Caki2 (cell line): ENCODE results near the gene ELF1. TPM values are rescaled to one million over a fixed set of nuclear protein-coding genes. Genes with fewer than 3 reads are reported as not detected.

Experiments used
- DNase-seq: peaks from one replicate; pipeline ENCODE4 v3.0.0-alpha.2; 2015; ENCODE audit warnings: low read depth
- in situ Hi-C: cut with HindIII; loops from 2 replicates; pipeline ENCODE4 v1.10.0; 2016; ENCODE audit warnings: low sequenced_read_pairs, low pct_unique_long_range_greater_than_20kb, mixed read lengths
- total RNA-seq: library from RNA; depleted of rRNA; stranded (reverse); fragments of >200 nt; shearing (Covaris generic); gene quantifications from 2 replicates; pipeline ENCODE4 v1.2.3, GENCODE V29; 2014; ENCODE audit warnings: low replicate concordance; rRNA removed

The ELF1 gene
- 16.6 and 18.7 TPM in 2 replicates for total RNA-seq

DNA sequence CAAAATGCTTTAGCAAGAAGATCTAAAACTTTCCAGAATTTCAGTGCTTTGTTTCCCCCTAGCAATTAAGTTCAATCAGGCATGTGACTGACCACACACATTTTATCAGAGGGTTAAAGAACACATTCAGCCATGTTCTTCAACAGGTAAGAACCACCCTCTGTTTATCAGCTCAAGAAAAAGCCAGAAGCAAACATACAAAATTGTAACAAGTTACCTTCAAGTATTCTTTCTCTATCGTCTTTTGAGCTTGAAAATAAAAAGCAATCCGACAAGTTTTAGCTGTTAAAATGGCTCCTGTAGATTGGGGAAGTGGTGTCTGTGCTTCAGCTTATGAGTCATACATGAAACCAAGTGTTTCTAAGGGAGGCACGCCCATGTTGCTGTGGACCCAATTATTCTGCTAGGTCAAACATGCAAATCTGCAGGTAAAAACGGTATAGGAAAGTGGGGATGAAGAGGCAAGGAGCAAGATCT lies at the start of gene ELF1:
TSS of gene ELF1 (minus strand) at position 306 of the 477 bp plus-strand sequence. CDS start 37,262 bp downstream, outside the sequence.
- in situ Hi-C loops = no loop called here

DNA sequence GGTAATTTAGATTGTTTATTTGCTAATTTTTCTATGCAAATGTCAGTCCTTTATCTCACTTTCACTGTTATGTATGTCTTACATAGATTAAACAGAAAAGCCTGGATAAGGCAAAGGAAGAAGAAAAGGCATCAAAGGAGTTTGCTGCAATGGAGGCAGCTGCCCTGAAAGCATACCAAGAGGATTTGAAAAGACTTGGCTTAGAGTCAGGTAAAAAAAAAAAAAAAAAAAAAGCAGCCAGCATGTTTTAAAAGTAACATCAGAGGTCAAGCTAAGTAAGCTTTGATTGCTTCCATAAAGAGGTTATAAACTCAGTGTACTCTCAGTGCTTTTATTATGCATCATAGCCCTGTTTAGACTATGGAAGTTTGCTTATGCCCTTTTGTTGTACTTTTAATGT lies 46.0 kb upstream of the ELF1 start:
- in situ Hi-C loops = no loop called here
- peak; percentile 46 for DNase-seq

More for the DNA sequence above, at the start of gene ELF1:
- DNase-seq = peak; percentile 83

DNA sequence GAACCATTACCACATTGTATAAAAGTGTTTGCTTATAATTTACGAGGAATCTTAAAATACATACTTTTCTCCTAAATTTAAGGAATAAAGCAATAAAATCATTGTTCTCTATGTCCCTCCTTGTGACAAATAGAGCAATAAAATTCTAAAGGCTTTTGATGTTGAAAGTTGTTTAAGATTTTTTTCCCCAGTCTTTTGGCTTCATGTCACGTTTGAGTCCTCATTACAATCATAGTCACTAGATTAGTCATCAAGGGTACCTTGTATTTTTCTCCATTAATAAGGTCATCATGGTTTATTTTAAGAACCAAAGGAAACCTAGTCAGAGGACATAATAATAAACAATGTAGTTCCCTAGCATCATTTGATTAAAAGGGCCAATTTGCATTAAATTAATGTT lies 45.4 kb upstream of the ELF1 start:
- DNase-seq = no peak
- in situ Hi-C loops = no loop called here

DNA sequence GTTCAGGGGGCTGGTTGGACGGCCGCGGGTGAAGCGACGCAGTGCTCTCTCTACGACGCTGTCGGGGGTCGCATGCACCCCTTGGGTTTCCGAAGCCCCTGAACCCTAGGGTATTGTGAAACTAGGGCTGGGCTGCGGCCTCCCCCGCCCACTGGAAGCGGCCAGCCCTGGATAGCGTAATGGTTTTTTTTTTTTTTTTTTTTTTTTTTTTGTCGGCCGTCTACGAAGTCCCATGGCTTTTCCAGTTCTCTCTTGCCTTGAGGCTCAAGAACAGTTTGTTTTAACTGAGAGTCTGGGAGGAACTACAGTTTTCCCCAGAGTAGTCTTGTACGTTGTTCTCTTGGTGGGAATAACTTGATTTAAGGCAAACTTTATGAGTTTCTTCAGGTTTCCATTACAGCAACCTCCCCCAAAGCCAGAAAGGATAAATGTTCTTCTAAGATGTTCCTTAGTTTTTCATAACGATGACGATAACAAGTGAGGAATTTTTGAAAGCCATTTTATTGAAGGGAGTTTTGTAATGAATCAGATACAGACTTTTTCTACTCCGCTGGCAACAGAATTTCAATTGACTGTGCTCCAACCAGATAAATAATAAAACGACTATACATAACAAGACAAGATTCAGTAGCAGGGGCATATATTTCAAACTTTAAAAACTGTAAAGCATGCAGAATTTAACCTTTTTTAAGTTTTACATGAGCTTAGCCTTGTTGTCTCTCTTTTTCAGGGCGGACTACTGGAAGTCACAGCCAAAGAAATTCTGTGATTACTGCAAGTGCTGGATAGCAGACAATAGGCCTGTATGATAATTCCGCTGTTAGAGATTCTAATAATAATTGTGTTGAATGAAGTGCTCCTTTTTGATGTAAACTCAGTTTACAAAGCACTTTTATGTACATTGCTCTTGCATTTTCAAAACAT lies 43.1 kb upstream of the ELF1 start:
- in situ Hi-C loops = no loop called here
- peak; percentile 79 for DNase-seq

DNA sequence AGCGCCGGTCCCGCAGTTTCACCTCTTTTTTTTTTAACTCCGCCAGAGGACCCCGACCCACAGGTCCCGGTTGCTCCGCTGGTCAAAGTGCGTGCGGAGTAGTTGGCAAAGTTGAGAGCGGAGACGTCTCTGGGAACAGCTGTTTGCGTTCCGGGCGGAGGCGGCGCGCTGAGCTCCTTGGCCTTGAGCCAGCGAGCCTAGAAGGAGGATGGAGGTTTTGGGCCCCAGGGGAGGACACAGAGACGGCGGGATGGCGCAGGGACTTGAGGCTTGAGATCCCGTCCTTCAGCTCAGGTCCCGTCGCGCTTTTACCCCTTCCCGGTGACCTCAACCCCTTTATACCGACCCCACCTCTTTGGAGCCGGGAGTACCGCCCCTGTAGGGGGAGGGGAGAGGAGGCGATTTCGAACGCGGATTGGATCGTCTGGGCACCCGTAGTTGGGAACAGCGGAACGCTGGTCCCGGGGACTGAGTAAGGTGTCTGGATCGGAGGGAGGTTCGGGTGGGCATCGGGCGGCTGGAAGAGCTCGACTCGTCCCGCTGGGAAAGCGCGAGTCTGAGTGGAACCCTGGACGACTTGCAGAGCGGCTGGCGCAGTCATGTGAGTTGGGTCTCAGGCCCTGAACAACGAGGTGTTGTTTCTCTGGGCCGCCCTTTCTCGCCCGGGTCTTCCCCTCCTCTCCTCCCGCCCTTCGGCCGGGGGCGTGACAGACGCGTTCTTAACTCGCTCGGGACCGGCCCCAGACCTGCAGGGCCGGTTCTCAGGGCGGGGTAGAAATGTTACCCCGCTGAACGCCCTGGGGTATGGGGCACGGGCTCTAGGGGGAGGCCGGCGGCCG lies 42.2 kb upstream of the ELF1 start, which contains the start of gene WBP4:
TSS of gene WBP4 (plus strand) at position 435 of the 839 bp plus-strand sequence. CDS start at position 600, 165 bp downstream.
- DNase-seq = peak; percentile 96
- in situ Hi-C loops = no loop called here

DNA sequence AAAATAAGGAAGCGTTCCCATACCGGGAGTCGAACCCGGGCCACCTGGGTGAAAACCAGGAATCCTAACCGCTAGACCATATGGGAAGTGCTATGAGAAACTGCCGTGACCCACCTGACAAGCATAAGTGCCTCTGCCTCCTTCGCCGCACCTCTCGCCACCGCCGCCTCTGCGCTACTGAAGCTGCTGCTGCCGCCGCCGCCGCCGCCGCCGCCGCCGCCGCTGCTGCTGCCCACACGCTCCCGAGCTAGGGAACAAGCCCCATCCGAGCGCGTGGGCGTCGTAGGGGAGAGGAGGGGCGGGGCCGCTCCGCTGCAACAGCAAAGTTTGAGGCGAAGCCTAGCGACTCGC lies 41.6 kb upstream of the ELF1 start:
- in situ Hi-C loops = no loop called here
- DNase-seq = peak; percentile 82

DNA sequence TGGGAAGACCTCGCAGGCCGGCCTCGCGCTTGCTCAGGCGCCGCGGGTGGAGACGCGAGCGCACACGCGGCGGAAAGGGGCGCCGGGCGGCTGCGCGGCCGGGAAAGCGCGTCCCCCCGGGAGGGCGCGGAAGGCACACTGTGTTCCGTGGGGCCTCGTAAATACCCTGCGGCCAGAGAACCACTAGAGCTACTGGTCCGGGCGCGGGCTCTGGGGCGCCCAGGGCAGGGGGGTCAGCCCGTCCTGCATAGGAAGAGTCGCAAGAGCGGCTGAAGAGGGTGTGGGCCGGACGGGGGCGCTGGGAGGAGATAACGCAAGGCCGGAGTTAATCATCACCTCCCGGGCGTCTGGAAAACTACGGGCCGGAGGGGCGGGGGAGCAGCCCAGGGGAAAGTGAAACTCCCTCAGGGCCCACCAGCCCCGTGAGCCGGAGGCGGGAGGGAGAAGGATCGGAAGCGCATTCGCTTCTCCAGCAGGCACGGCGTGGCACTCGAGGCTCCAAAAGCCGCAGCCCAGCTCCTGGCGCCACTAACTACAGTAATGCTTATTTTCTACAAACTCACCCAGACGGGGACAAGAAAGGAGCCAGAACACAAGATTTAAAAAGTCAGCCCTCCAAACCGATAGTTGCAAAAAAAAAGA lies 41.1 kb upstream of the ELF1 start:
- in situ Hi-C loops = no loop called here
- DNase-seq = peak; percentile 93

DNA sequence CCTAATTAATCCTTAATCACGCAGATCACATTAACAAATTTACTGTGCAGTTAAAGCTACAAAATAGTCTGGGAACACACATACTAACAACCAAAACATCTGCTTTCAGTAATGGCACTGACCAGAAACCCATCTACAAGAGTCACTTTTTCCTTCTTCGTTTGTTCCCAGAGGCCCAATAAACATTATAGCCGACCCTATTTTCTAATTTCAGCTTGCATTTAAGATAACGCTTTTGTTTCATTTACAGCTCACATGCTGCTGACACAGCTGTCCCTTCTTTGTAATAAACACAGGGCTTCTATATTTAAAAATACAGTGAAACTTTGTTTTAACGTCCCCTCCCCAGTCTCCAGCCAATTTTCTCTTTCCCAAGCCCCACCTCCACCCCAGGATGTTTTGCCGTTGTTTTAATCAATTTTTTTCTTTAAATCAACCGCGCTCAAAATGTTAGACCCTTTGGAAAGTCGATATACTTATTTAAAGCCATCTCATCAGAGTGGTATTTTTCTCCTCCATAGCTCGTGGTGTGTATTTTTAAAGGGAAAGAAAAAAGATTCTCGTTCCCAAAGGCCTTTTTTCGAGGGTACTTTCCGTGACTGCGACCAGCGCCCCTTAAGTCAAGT lies 40.5 kb upstream of the ELF1 start:
- DNase-seq = no peak
- in situ Hi-C loops = no loop called here

DNA sequence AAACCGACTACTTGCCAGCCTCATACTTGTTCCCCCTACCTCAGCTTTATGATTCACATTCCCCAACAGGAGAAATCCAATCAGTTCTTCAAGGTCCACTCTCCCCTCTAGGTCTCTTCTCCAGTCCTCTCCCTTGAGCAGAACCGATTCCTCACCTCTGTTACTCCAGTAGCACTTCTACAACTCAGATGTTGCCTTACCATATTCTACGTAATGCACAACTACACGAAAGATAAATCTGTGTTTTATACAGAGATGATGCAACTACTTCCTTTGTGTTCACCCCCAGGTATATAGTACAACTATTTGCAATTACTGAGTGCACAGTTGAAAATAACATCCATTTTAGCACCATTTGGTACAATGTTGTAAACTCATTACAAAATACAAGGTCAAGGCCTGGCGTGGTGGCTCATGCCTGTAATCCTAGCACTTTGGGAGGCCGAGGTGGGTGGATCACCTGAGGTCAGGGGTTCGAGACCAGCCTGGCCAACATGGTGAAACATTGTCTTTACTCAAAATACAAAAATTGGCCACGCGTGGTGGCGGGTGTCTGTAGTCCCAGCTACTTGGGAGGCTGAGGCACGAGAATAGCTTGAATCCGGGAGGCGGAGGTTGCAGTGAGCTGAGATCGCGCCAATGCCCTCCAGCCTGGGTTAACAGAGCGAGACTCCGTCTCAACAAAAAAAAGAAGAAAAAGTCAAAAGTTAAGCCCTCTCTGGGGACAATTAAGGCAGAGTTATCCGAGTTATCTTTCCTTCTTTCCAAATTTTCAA lies 39.4 kb upstream of the ELF1 start:
- in situ Hi-C loops = no loop called here
- DNase-seq = no peak

DNA sequence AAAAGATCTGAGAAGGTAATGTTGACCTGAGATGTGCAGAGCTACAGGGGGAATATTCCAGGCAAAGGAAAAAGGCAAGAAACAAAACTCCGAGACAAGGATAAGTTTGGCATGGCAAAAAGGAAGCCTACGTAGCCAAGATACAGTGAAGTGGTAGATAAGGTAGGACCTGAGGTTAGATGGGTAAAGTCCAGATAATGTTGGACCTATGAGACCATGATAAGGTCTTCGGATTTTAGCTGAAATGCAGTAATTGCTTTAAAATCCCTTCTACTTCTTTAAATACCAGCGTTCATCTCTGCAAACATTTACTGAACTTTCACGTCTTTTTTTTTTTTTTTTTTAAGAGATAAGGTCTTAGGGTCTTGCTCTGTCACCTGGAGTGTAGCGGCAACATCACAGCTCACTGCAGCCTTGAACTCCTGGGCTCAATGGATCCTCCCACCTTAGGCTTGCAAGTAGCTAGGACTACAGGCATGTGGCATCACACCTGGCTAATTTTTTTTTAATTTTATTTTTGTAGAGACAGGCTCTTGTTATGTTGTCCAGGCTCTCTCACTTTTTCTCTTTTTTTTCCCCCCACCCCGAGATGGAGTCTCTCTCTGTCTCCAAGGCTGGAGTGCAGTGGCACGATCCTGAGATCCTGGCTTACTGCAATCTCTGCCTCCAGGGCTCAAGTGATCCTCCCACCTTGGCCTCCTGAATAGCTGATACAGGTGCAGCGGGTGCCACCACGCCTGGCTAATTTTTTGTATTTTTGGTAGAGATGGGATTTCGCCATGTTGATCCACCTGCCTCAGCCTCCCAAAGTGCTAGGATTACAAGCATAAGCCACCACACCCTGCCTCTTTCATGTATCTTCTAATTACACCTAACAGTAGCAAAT lies 38.0 kb upstream of the ELF1 start:
- in situ Hi-C loops = no loop called here
- no peak for DNase-seq

DNA sequence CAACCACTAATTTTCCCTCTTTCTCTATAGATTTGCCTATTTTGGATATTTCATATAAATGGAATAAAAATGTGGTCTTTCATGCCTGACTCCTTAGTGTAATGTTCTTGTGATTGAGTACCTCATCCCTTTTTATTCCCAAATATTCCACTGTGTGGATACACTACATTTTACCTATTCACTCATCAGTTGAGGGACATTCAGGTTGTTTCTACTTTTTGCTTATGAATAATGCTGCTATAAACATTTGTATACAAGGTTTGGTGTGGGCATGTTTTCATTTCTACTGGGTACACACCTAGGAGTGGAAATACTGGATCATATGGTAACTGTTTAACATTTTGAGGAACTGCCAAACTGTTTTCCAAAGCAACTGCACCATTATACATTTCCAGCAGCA lies 37.1 kb upstream of the ELF1 start:
- DNase-seq = no peak
- in situ Hi-C loops = no loop called here

DNA sequence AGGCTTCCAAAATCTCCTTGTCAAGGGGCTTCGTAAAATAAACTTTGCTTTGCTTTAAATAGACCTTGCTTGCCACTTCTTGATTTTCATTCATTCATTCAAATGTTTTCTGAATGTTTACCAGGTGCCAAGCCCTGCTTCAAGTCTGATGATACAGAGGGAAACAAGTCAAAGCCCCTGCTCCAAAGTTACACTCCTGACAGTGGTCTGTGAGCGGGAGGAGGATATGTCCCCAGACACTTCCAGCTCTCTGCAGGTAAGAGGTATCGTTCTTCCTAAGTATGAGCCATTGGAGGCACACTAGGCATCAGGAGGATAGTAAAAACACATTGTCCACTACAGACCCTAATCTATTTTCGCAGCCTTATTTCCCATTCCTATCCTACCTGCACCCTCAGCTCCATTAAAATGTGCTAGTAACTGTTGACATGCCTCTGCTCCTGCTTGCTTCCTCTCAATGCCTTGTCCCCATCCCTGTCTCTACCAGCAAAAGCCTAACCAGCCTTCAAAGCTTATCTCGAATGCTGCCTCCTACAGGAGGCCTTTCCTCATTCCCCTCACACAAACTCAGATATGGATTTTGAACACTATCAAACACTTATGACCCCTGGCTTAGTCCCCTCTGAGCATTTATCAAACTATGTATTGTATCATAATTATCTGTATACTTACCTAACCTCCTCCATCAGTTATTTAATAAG lies 36.0 kb upstream of the ELF1 start:
- in situ Hi-C loops = no loop called here
- no peak for DNase-seq

DNA sequence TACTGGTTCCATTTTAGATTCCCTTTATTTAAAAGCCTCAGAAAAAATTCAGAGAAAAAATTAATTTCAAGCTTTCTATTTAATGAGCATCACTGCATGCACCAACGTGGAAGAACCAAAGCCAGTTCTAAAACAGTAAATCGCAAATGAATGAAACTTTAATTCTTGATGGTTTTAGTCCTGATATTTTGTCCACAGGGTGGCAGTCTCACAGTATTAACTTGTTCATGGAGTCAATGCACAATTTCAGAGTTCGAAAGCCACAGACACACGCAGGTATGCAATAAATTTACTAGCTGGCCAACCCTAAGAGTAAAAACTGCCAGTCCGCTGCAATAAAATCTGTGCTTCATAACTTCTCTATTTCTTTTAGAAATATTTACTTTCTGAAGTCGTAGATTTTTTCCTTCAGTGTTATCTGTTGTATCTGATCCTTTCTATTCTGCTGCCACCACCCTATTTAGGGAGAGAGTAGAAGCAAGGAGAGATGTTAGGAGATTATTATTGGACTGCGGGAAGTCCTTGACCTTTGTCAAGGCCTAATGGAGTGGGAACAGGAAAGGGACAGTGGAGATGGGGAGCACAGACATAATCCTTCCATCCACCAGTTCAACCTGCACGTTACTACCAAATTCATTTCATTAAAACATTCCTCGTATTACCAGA lies 35.2 kb upstream of the ELF1 start:
- DNase-seq = peak; percentile 33

DNA sequence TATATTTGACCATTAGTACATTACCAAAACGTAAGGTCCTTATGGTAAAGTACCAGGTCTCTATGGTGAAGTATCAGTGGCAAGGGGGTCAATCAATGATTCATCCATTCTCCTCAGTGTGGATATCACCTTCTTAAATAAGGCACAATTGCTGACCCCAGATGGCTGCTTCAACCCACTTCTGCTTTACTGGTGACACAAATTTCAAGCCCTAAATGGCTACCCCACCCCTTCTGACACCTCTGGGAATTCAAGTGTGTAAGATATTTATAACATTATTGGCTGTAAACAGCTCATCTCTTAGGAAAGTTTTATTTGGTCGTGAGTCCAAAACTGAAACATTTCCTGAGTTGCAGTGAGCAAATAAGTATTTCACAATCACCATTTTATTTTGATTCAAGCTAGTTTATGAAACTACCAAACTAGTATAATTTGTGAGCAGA lies 34.3 kb upstream of the ELF1 start:
- in situ Hi-C loops = no loop called here
- no peak for DNase-seq

More for the DNA sequence above, 35.2 kb upstream of the ELF1 start:
- in situ Hi-C loops = no loop called here

DNA sequence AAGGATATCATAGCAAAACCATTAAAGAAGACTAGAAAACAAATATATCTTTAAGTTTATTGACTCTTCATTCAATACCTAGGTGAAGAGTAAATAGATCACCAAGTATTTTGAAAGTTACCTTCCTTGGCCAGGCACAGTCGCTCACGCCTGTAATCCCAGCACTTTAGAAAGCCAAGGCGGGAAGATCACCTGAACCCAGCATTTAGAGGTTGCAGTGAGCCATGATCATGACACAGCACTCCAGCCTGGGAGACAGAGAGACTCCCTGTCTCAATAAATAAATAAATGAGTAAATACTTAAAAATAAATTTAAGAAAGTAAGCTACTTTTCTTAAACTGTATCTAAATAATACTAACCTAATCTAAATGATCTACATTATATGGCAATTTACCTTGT lies 33.3 kb upstream of the ELF1 start:
- in situ Hi-C loops = no loop called here
- no peak for DNase-seq
